Kidney (tissue), 14 donors: ENCODE results near the gene EEIG2. TPM values are rescaled to one million over a fixed set of nuclear protein-coding genes. Genes with fewer than 3 reads are reported as not detected.

Experiments used
- DNase-seq, 5 donors: peaks; one replicate each; pipeline ENCODE4 v3.0.0-alpha.2; 2013 to 2020
- FAIRE-seq: peaks from 2 replicates; lab custom pipeline; 2012; peaks lifted over from hg19 to GRCh38; lab: Jason Lieb, UNC
- H3K27ac ChIP-seq, 2 donors: one replicate each; pipeline ENCODE4 v1.7.0; 2013; ENCODE audit warnings: low read depth in 2 of 2, low read length in 2 of 2, inconsistent platforms in 1 of 2
- H3K27me3 ChIP-seq: one replicate; pipeline ENCODE4 v1.7.1; 2013; ENCODE audit warnings: low read length, inconsistent platforms; ENCODE audit not compliant: control insufficient read depth, insufficient read depth
- H3K36me3 ChIP-seq, 3 donors: one replicate each; pipeline versions ENCODE4 v1.7.0 to v1.7.1; 2013; ENCODE audit warnings: low read length in 3 of 3, control low read depth in 1 of 3, inconsistent platforms in 1 of 3; ENCODE audit not compliant: insufficient read depth in 3 of 3, control insufficient read depth in 2 of 3
- H3K4me1 ChIP-seq, 3 donors: one replicate each; pipeline versions ENCODE4 v1.7.0 to v1.7.1; 2013; ENCODE audit warnings: low read length in 3 of 3, inconsistent platforms in 1 of 3, low read depth in 1 of 3; ENCODE audit not compliant: control insufficient read depth in 2 of 3, insufficient read depth in 2 of 3
- H3K4me3 ChIP-seq, 3 donors: one replicate each; pipeline versions ENCODE4 v1.7.0 to v1.8.1; 2013; ENCODE audit warnings: low read length in 3 of 3, control low read depth in 1 of 3, inconsistent platforms in 1 of 3
- H3K9ac ChIP-seq, 3 donors: one replicate each; pipeline versions ENCODE4 v1.7.0 to v1.7.1; 2013; ENCODE audit warnings: low read length in 3 of 3, control low read depth in 1 of 3, inconsistent platforms in 1 of 3
- H3K9me3 ChIP-seq, 3 donors: one replicate each; pipeline versions ENCODE4 v1.7.0 to v1.7.1; 2013; ENCODE audit warnings: low read length in 3 of 3, control low read depth in 1 of 3, inconsistent platforms in 1 of 3; ENCODE audit not compliant: control insufficient read depth in 2 of 3, insufficient read depth in 1 of 3
- CTCF ChIP-seq: IDR thresholded peaks from 3 replicates; pipeline ENCODE4 v1.5.1; 2012; ENCODE audit warnings: mild to moderate bottlenecking, moderate library complexity, borderline replicate concordance; ENCODE audit not compliant: insufficient read depth; ENCODE audit errors: extremely low read depth
- intact Hi-C: fragments of 100-400 bp; cut with DNase I; formaldehyde crosslinking; loops from one replicate; pipeline ENCODE4 v1.11.1; 2022
- polyA plus RNA-seq: library from polyadenylated mRNA; stranded (reverse); fragments of 350-450 nt; fragmentation: Illumina TruSeq; extraction: RNeasy Lipid Tissue Mini Kit (QIAGEN cat#74804); gene quantifications from one replicate; pipeline ENCODE4 v1.2.3, GENCODE V29; 2014; ENCODE audit warnings: low read depth, low replicate concordance; ENCODE audit not compliant: insufficient read depth
- total RNA-seq: library from RNA; stranded (reverse); fragmentation: NEBNext Ultra II Directional; extraction: Animal tissue kit (Norgen Biotek cat#: 25700); gene quantifications from one replicate; pipeline ENCODE4 v1.2.1, GENCODE V29; 2021
- donor health status: control.
- donor health status: control.
- donor health status: control.
- donor health status: control.
- donor health status: control.
- donor health status: DM: yes; HTN: yes; CAD: no.
- donor health status: Normal renal cell carcinoma (clear cell type).

The EEIG2 gene
- total and polyA plus RNA-seq, 2 donors from 2014 or later: 1.7 to 8.3 TPM

- intact Hi-C loops: no loop called here
- Histone ChIP-seq H3K9me3 (no peaks in the 10 kb centered on the region), H3K27ac (no peak overlapping the region), H3K4me3 (no peak overlapping the region), H3K36me3 (no peaks in the 10 kb centered on the region), H3K27me3 (no peaks in the 10 kb centered on the region), H3K4me1 (no peaks in the 10 kb centered on the region), H3K9ac (no peak overlapping the region)
- FAIRE-seq: no peak
- TF ChIP-seq CTCF: no peak
- no peak for DNase-seq
Measured at GRCh38 chr1:108527837-108528236, 32.1 kb upstream of the EEIG2 start.

- Histone ChIP-seq H3K4me1 (no peaks in the 10 kb centered on the region), H3K27ac (no peak overlapping the region), H3K27me3 (no peaks in the 10 kb centered on the region), H3K4me3 (no peak overlapping the region), H3K9me3 (no peaks in the 10 kb centered on the region), H3K36me3 (no peaks in the 10 kb centered on the region), H3K9ac (no peak overlapping the region)
- no peak for DNase-seq
- intact Hi-C loops: no loop called here
- TF ChIP-seq CTCF: no peak
- no peak for FAIRE-seq
Measured at GRCh38 chr1:108531444-108531843, 28.5 kb upstream of the EEIG2 start.

GRCh38 chr1:108532730-108533129, 27.2 kb upstream of the EEIG2 start:
- Histone ChIP-seq H3K27ac (no peak overlapping the region), H3K9me3 (no peaks in the 10 kb centered on the region), H3K4me1 (no peaks in the 10 kb centered on the region), H3K9ac (no peak overlapping the region), H3K4me3 (no peak overlapping the region), H3K27me3 (no peaks in the 10 kb centered on the region), H3K36me3 (no peaks in the 10 kb centered on the region)
- TF ChIP-seq CTCF: no peak
- intact Hi-C loops: no loop called here
- FAIRE-seq (no peak), DNase-seq (no peak)
